Epithelial cell of esophagus (primary cell): Measurements from ENCODE around the gene AGO4.

ENCODE experiments used
- DNase-seq: peaks from one replicate; pipeline ENCODE4 v3.0.0; 2010; ENCODE audit warnings: low read depth
- H3K4me3 ChIP-seq: 2 replicates; pipeline ENCODE4 v1.5.1; 2011; ENCODE audit warnings: mild to moderate bottlenecking, low read length, control low read depth
- CTCF ChIP-seq: IDR thresholded peaks from 2 replicates; pipeline ENCODE4 v1.5.1; 2011; ENCODE audit warnings: low read depth, mild to moderate bottlenecking, low read length, control low read depth, inconsistent platforms; ENCODE audit not compliant: insufficient read depth; ENCODE audit errors: missing control alignments

The AGO4 gene

GRCh38 chr1:35901235-35901634, 93.4 kb downstream of the AGO4 start:
- H3K4me3 ChIP-seq: no peak overlapping the region
- no peak for DNase-seq
- no peak for TF ChIP-seq CTCF

- no peak for DNase-seq
- no peak for TF ChIP-seq CTCF
- H3K4me3 ChIP-seq: no peak overlapping the region
Observed at GRCh38 chr1:35902671-35903070, 94.9 kb downstream of the AGO4 start.
